K562 (cell line): Measurements from ENCODE around the gene SFRP2. TPM values are rescaled to one million over a fixed set of nuclear protein-coding genes. Genes with fewer than 3 reads are reported as not detected.

Experiments used
- ATAC-seq: fragments of 200-7000 bp; cut with Tn5 transposase; 3 replicates; pipeline ENCODE4 v1.9.1; 2020; ENCODE audit warnings: moderate library complexity
- BruUV-seq: library from RNA; stranded (reverse); fragments of 400-500 nt; replicated peaks from 2 replicates; lab custom pipeline; 2021; lab: Mats Ljungman, UMichigan
- CTCF ChIA-PET: fragments of 300-600 bp; formaldehyde crosslinking; extraction: SDS; loops from one replicate; lab custom pipeline; 2021; ENCODE audit warnings: low intra/inter-chr PET ratio; lab: Yijun Ruan, JAX
- POLR2A ChIA-PET: fragments of 300-600, 350-650 bp; sonication (Branson Sonifier 250); formaldehyde crosslinking; extraction: SDS; loops from one replicate; lab custom pipeline; 2021; ENCODE audit warnings: antibody characterized with exemption, inconsistent platforms; lab: Yijun Ruan, JAX
- DNase-seq, 4 experiments: peaks; one replicate each; pipeline versions ENCODE4 v3.0.0 to v3.0.0-alpha.2; 2011 to 2018; ENCODE audit warnings: low spot score in 3 of 4, mixed read lengths in 3 of 4; ENCODE audit errors: extremely low read depth in 1 of 4
- FAIRE-seq: peaks from 2 replicates; lab custom pipeline; 2011; peaks lifted over from hg19 to GRCh38; lab: Jason Lieb, UNC
- H2AFZ ChIP-seq: 2 replicates; pipeline ENCODE4 v1.6.0; 2011; ENCODE audit warnings: low read depth, low read length, control low read depth, inconsistent platforms
- H3K27ac ChIP-seq: fragments of 200-600 bp; 3 replicates; pipeline ENCODE4 v1.8.0; 2011; ENCODE audit warnings: low read depth, mild to moderate bottlenecking, control low read depth, inconsistent platforms, low read length, moderate library complexity, mixed read lengths; ENCODE audit errors: extremely low read depth
- H3K27me3 ChIP-seq, 2 experiments: fragments of 300-600 bp in 1 of 2; 2 replicates in 1 of 2; 3 replicates in 1 of 2; pipeline versions ENCODE4 v1.6.0 to v1.8.0; 2011; ENCODE audit warnings: inconsistent platforms in 2 of 2, low read length in 2 of 2, mild to moderate bottlenecking in 1 of 2, mixed read lengths in 1 of 2, moderate library complexity in 1 of 2; ENCODE audit not compliant: control insufficient read depth in 2 of 2, insufficient read depth in 2 of 2
- H3K36me3 ChIP-seq: fragments of 300-600 bp; 3 replicates; pipeline ENCODE4 v1.8.0; 2011; ENCODE audit warnings: mild to moderate bottlenecking, low read length, inconsistent platforms; ENCODE audit not compliant: control insufficient read depth, insufficient read depth
- H3K4me1 ChIP-seq, 2 experiments: fragments of 200-600 bp in 1 of 2; replicated peaks in 1 of 2; 2 replicates in 1 of 2; 3 replicates in 1 of 2; pipeline versions ENCODE4 v1.5.1 to v1.8.0; 2011; ENCODE audit warnings: inconsistent platforms in 2 of 2, low read length in 2 of 2, mild to moderate bottlenecking in 1 of 2, mixed read lengths in 1 of 2, moderate library complexity in 1 of 2; ENCODE audit not compliant: control insufficient read depth in 2 of 2, insufficient read depth in 2 of 2
- H3K4me2 ChIP-seq: 2 replicates; pipeline ENCODE4 v1.6.1; 2011; ENCODE audit warnings: low read length, control low read depth, inconsistent platforms, mixed read lengths; ENCODE audit not compliant: insufficient read depth
- H3K4me3 ChIP-seq: fragments of 200-600 bp; sonication (generic), shearing (Covaris generic); 2 replicates; pipeline ENCODE4 v1.5.1; 2016; ENCODE audit warnings: control low read depth, inconsistent platforms
- H3K79me2 ChIP-seq: fragments of 200-600 bp; 3 replicates; pipeline ENCODE4 v1.8.0; 2011; ENCODE audit warnings: low read length, inconsistent platforms; ENCODE audit not compliant: control insufficient read depth, insufficient read depth
- H3K9ac ChIP-seq, 2 experiments: 2 replicates each; pipeline versions ENCODE4 v1.6.0 to v1.6.1; 2011; ENCODE audit warnings: low read depth in 2 of 2, low read length in 2 of 2, control low read depth in 1 of 2, inconsistent platforms in 1 of 2, mild to moderate bottlenecking in 1 of 2, mixed read lengths in 1 of 2; ENCODE audit not compliant: insufficient read depth in 1 of 2
- H3K9me1 ChIP-seq: one replicate; pipeline ENCODE4 v1.6.0; 2011; ENCODE audit warnings: inconsistent platforms, mild to moderate bottlenecking, low read length, moderate library complexity; ENCODE audit not compliant: control insufficient read depth, insufficient read depth
- H3K9me3 ChIP-seq: replicated peaks from 2 replicates; pipeline ENCODE4 v1.5.1; 2011; ENCODE audit warnings: low read depth, low read length, inconsistent platforms; ENCODE audit not compliant: control insufficient read depth, insufficient read depth
- H4K20me1 ChIP-seq: replicated peaks from 2 replicates; pipeline ENCODE4 v1.6.1; 2011; ENCODE audit warnings: low read length, inconsistent platforms, mixed read lengths; ENCODE audit not compliant: control insufficient read depth, insufficient read depth
- CTCF ChIP-seq, 3 experiments: IDR thresholded peaks in 2 of 3; conservative IDR thresholded peaks in 1 of 3; 2 replicates each; pipeline ENCODE4 v1.5.1; 2011 to 2012; ENCODE audit warnings: low read length in 3 of 3, mild to moderate bottlenecking in 3 of 3, control low read depth in 2 of 3, improper control_type of control experiment in 1 of 3, inconsistent platforms in 1 of 3, low read depth in 1 of 3, mixed read lengths in 1 of 3, moderate library complexity in 1 of 3; ENCODE audit not compliant: insufficient read depth in 2 of 3
- DNMT1 ChIP-seq: fragments of 450-650 bp; IDR thresholded peaks from 2 replicates; pipeline ENCODE4 v1.6.1; 2016; ENCODE audit warnings: antibody characterized with exemption, mild to moderate bottlenecking
- FOXM1 ChIP-seq, 2 experiments: fragments of 450-650 bp in 1 of 2; sonication (generic) in 1 of 2; formaldehyde crosslinking in 1 of 2; IDR thresholded peaks; 2 replicates each; pipeline versions ENCODE4 v1.6.1 to v1.9.0; 2017 to 2022; ENCODE audit warnings: low read depth in 2 of 2, mild to moderate bottlenecking in 2 of 2, missing genetic modification reagents in 1 of 2, moderate library complexity in 1 of 2
- NFIC ChIP-seq: fragments of 450-650 bp; IDR thresholded peaks from 2 replicates; pipeline ENCODE4 v1.6.1; 2017; ENCODE audit warnings: mild to moderate bottlenecking, inconsistent platforms
- PTBP1 ChIP-seq: fragments of 200-400 bp; formaldehyde crosslinking; IDR thresholded peaks from 2 replicates; pipeline ENCODE4 v1.6.1; 2017; ENCODE audit warnings: low read depth, low read length
- TAF7 ChIP-seq: fragments of 450-650 bp; IDR thresholded peaks from 2 replicates; pipeline ENCODE4 v1.6.1; 2016; ENCODE audit warnings: missing genetic modification characterization, missing compliant biosample characterization
- WGBS: fragments of 100-300 bp; shearing (Covaris generic); methylation state at CpG from one replicate; pipeline ENCODE4 v1.1.6; 2016; ENCODE audit warnings: low coverage, mixed read lengths; ENCODE audit not compliant: insufficient coverage; ENCODE audit errors: missing lambda C conversion rate; 5-methylcytosine and 5-hydroxymethylcytosine counted together
- in situ Hi-C: fragments of 300-500 bp; cut with MboI; formaldehyde crosslinking; loops from 4 replicates; pipeline ENCODE4 v1.15.0; 2018; ENCODE audit warnings: inconsistent platforms, mixed read lengths
- intact Hi-C: fragments of 100-400 bp; cut with micrococcal nuclease; formaldehyde crosslinking; loops from 2 replicates; pipeline ENCODE4 v1.14.2; 2022
- polyA plus RNA-seq, 8 experiments: library from polyadenylated mRNA; depleted of rRNA in 4 of 8; stranded (reverse) in 5 of 8; unstranded in 3 of 8; fragments of >200 nt; fragmentation: Nextera tagmentation in 2 of 8; fragmentation: Illumina TruSeq in 1 of 8; extraction: Ambion mirVana in 2 of 8; extraction: Trizol in 1 of 8; gene quantifications; 2 replicates each; pipeline versions ENCODE4 v1.2.1 to v1.2.3, GENCODE V29; 2011 to 2014; ENCODE audit warnings: inconsistent platforms in 1 of 8, missing spikeins in 1 of 8
- total RNA-seq, 7 experiments: library from RNA; depleted of rRNA in 6 of 7; stranded (reverse); fragments of >200 nt in 6 of 7; fragmentation: Illumina TruSeq in 2 of 7; extraction: Trizol in 2 of 7; gene quantifications; 2 replicates each; pipeline versions ENCODE4 v1.2.1 to v1.2.3, GENCODE V29; 2011 to 2021; ENCODE audit warnings: low replicate concordance in 1 of 7
- TF ChIP-seq, protein P1 (sequence below): fragments of 450-650 bp; IDR thresholded peaks from one replicate; pipeline ENCODE4 v1.6.1; 2018; ENCODE audit warnings: mild to moderate bottlenecking, moderate library complexity; ENCODE audit not compliant: partially characterized antibody

Gene SFRP2
- total and polyA plus RNA-seq, 9 of the 15 experiments (the other 6 are each of a cell fraction or from before 2014, with no cell fraction given), result 0.29 TPM; not detected in 8

DNA sequence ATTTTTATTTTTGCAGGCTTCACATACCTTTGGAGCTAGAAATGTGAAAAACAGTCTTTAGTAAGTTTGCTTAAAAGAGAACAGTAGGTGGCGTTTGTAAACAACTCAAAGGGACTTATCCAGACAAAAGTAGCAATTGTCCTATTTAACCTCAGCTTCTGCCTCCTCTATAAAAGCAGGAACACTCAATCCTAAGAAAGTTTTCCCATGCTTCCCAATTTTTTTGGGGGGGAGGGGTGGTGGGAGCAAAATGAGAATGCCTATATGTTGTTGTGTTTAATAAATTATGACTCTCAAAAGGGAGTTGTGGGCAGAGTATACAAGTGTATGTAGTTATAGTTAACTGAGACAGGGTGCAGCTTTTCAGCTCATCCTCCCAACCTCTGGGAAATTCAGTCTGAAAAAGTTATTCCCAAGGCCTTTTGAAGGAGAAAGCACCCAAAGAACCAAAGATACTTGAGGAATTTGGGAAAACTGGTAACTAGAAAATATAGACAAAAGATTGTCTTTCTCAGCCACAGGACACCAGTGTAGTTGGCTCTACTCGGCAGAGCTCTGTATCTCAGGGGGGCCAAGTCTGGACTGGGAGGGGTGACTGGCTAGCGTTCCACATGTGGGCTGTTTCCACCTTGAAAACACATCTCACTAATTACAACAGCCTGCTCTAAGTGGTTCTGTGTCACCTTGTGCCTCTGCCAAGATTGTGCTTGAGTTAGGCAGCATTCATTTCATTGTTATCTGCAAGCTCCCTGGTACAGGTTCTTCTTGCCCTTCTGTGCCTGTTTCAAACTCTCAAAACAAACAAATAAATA is 2.8 kb downstream of the SFRP2 start (continued):
- peak; percentile 34 to 53 (median 36); a peak in 4 of 6 replicates for TF ChIP-seq CTCF (IDR thresholded peaks at IDR 0.05 in 2 of 3, conservative IDR thresholded peaks at IDR 0.05 in 1 of 3; ENCODE audit: insufficient read depth in 2 of 3, low read depth in 1 of 3, low read length in 3 of 3)
- TF ChIP-seq, all 486 proteins: peak for 3

- no peaks in the 10 kb centered on the region for H3K79me2 ChIP-seq
- peaks cover 25 to 31% of the 10 kb centered on the region in 2 experiments; a peak in 4 of 5 replicates for H3K27me3 ChIP-seq
- in situ Hi-C loops (no loop called here), intact Hi-C loops (loop anchor here (10.0 kb wide), 1 partner anchor 531 kb away; no protein-coding TSS in a partner anchor)
- H3K27ac ChIP-seq, result no peak overlapping the region
- FAIRE-seq (no peak), DNase-seq (no peak), ATAC-seq (no peak)
- H3K4me3 ChIP-seq, result no peak overlapping the region
- H3K4me1 ChIP-seq, result peaks cover 3 to 16% of the 10 kb centered on the region in 2 experiments; a peak in 4 of 5 replicates
- no peaks in the 10 kb centered on the region for H3K36me3 ChIP-seq
- H3K9ac ChIP-seq, result no peak overlapping the region
- POLR2A ChIA-PET, result interaction anchor here (0.5 kb wide), 1 partner anchor 123 kb away, joined by 3 read pairs; no protein-coding TSS in a partner anchor
- no peaks in the 10 kb centered on the region for H3K9me3 ChIP-seq
- WGBS, result 2% methylated on average over 3 of the region's 3 CpGs
- H3K9me1 ChIP-seq, result no peaks in the 10 kb centered on the region
- H4K20me1 ChIP-seq, result no peaks in the 10 kb centered on the region
- TF ChIP-seq DNMT1 (no peak), FOXM1 (IDR thresholded peaks at IDR 0.05; ENCODE audit: low read depth) (0 out of 2 replicates have a peak, but pooled peaks have one; percentile 25), FOXM1 (CRISPR knock-in tag; IDR thresholded peaks at IDR 0.05; ENCODE audit: low read depth) (no peak), PTBP1 (no peak), NFIC (peak; percentile 32; the same call in 1 of the 2 replicates), TAF7 (tag) (no peak)
- TF ChIP-seq, protein P1, sequence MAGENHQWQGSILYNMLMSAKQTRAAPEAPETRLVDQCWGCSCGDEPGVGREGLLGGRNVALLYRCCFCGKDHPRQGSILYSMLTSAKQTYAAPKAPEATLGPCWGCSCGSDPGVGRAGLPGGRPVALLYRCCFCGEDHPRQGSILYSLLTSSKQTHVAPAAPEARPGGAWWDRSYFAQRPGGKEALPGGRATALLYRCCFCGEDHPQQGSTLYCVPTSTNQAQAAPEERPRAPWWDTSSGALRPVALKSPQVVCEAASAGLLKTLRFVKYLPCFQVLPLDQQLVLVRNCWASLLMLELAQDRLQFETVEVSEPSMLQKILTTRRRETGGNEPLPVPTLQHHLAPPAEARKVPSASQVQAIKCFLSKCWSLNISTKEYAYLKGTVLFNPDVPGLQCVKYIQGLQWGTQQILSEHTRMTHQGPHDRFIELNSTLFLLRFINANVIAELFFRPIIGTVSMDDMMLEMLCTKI, result no peak
- no peak overlapping the region for H3K4me2 ChIP-seq
- CTCF ChIA-PET, result no interaction called here
- no TSS peak for BruUV-seq
- no peak overlapping the region for H2AFZ ChIP-seq
Measured at GRCh38 chr4:153784166-153784699, 4.7 kb downstream of the SFRP2 start.
